Choroid plexus epithelial cell (primary cell): ENCODE data around the gene IBA57.

Experiments used
- DNase-seq: peaks from one replicate; pipeline ENCODE4 v3.0.0-alpha.2; 2010; ENCODE audit warnings: low read depth
- H3K4me3 ChIP-seq: 2 replicates; pipeline ENCODE4 v1.5.1; 2011; ENCODE audit warnings: low read depth, mild to moderate bottlenecking, control low read depth, low read length, moderate library complexity
- TF ChIP-seq, protein P1 (sequence below): conservative IDR thresholded peaks from 2 replicates; pipeline ENCODE4 v1.5.1; 2011; ENCODE audit warnings: low read depth, mild to moderate bottlenecking, control low read depth, inconsistent platforms, low read length, moderate library complexity

The IBA57 gene

DNA sequence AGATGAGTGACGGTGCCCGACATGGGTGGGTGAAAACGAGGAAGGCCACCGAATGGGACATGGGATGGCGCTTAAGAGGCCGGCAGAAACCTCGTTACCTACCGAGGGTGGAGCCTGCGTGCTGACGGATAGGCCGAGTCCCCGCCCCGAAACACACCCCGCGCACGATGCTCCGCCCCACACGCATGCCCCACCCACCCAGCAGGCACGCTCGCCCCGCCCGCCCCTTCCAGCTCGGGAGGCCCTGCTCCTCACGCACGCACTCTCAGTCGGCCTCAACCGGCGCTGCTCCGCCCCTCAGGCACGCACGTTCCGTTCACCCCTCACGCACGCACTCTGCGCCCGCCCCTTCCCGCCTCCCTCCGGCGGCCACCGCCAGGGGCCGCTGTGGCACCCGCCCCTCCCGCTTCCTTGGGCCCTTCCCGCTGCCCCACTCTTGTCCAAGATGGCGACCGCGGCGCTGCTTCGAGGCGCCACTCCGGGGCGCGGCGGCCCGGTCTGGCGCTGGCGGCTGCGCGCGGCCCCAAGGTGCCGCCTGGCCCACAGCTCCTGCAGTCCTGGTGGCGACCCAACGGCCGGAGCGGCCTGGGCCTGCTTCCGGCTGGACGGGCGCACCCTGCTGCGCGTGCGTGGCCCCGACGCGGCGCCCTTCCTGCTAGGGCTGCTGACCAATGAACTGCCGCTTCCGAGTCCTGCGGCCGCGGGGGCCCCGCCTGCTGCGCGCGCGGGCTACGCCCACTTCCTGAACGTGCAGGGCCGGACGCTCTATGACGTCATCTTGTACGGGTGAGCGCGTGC, at the start of gene IBA57:
IBA57 (plus strand) TSS at position 433 of the 798 bp plus-strand sequence; CDS start at position 446, 13 bp downstream.
- H3K4me3 ChIP-seq: peak within 1 kb of the TSS; percentile 66
- DNase-seq: peak; percentile 99
- TF ChIP-seq, protein P1, sequence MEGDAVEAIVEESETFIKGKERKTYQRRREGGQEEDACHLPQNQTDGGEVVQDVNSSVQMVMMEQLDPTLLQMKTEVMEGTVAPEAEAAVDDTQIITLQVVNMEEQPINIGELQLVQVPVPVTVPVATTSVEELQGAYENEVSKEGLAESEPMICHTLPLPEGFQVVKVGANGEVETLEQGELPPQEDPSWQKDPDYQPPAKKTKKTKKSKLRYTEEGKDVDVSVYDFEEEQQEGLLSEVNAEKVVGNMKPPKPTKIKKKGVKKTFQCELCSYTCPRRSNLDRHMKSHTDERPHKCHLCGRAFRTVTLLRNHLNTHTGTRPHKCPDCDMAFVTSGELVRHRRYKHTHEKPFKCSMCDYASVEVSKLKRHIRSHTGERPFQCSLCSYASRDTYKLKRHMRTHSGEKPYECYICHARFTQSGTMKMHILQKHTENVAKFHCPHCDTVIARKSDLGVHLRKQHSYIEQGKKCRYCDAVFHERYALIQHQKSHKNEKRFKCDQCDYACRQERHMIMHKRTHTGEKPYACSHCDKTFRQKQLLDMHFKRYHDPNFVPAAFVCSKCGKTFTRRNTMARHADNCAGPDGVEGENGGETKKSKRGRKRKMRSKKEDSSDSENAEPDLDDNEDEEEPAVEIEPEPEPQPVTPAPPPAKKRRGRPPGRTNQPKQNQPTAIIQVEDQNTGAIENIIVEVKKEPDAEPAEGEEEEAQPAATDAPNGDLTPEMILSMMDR: peak; percentile 72

DNA sequence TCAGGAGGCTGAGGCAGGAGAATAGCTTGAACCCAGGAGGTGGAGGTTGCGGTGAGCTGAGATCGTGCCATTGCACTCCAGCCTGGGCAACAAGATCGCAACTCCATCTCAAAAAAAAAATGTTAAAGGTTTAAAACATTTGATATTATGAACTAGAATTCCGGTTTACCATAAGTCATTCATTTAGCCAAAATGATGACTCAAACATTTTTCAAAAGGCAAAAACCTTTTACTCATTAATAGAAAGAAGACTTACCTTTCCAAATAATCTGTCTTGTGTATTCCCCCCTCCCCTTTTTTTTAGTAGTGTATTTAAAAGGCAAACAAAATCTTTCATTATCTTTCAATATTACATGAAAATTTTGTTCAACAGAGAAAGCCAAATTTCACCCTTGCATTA, 48.3 kb upstream of the IBA57 start:
- DNase-seq: no peak
- TF ChIP-seq, protein P1: no peak
- no peak overlapping the region for H3K4me3 ChIP-seq

DNA sequence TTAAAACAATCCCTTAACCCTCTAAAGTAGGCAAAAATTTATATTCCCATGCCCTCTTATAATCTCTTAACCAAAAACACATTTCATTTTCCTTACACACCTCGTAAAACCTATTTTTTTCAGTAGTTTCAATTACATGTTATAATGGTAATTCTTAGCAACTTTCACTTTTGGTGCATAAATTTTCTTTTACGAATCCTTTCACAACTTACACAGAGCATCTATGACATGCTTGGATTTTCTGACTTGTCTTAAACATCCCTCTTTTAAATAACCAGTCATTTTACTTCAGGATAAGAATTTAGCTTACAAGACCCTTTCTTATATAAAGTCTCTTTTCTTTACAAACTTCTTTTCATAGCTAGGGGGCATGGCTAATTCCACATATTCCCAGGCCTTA, 47.6 kb upstream of the IBA57 start:
- DNase-seq: no peak
- TF ChIP-seq, protein P1: no peak
- H3K4me3 ChIP-seq: no peak overlapping the region

DNA sequence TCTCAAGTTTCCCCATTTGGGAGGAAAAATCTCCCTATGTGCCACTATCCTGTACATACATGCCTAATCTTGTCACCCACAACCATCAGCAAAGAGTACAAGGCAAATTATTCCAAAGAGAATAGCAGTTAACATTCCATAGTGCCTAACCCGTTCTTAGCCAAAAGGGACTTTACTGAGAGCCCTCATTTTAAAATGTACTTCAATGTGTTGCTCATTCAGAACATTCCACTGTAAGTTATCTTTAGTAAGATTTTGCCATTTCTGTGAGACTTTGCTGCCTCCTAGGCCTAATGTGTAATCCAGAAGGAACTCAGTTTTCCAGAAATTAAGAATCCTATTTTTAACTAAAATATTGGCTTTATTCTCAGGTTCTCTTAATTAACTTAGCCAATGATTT, 45.3 kb upstream of the IBA57 start:
- DNase-seq: no peak
- TF ChIP-seq, protein P1: no peak
- no peak overlapping the region for H3K4me3 ChIP-seq

DNA sequence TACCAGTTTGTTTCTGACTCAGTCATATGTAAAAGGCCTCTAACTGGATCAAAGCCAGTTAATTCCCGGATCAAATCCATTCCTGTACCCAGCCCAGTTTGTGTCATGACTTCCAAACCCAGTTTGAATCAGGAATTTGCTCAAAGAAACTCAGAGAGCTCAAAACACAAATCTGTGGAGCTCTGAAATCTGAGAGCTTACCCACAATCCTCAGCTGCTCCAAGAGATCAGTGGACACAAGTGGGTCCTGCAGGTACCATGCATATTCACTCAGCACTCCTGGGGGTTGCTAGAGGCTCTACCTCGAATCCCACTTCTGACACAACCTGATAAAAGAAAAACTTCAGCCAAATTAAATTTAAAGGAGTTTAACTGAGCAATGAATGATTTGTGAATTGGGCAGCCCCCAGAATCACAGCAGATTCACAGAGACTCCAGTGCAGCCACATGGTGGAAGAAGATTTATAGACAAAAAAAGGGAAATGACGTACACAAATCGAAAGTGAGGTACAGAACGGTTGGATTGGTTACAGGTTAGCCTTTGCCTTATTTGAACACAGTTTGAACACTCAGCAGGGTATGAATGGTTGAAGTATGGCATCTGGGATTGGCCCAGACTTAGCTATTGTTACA, 44.6 kb upstream of the IBA57 start:
- no peak overlapping the region for H3K4me3 ChIP-seq
- no peak for DNase-seq
- TF ChIP-seq, protein P1: no peak

GRCh38 chr1:228122921-228123441, 42.6 kb upstream of the IBA57 start:
- TF ChIP-seq, protein P1: no peak
- no peak overlapping the region for H3K4me3 ChIP-seq
- no peak for DNase-seq
